Ovary (tissue), 9 donors: Measurements from ENCODE around the gene PPP1R14C. TPM values are rescaled to one million over a fixed set of nuclear protein-coding genes. Genes with fewer than 3 reads are reported as not detected.

Experiments used
- DNase-seq, 5 donors: peaks; one replicate each; pipeline ENCODE4 v3.0.0-alpha.2; 2019 to 2020
- H3K27ac ChIP-seq, 2 donors: fragments of 200-600 bp; one replicate each; pipeline versions ENCODE4 v1.5.1 to v1.8.0; 2019 to 2022
- H3K27me3 ChIP-seq: fragments of 200-600 bp; one replicate; pipeline ENCODE4 v1.8.0; 2022
- H3K36me3 ChIP-seq: fragments of 200-600 bp; sonication (generic); one replicate; pipeline ENCODE4 v1.5.1; 2019
- H3K4me1 ChIP-seq: one replicate; pipeline ENCODE4 v1.8.1; 2013; ENCODE audit warnings: mild to moderate bottlenecking, moderate library complexity; ENCODE audit not compliant: insufficient read depth
- H3K4me3 ChIP-seq: fragments of 200-600 bp; sonication (generic); one replicate; pipeline ENCODE4 v1.5.1; 2017
- H3K9me3 ChIP-seq, 2 donors: fragments of 200-600 bp in 1 of 2; sonication (generic) in 1 of 2; one replicate each; pipeline versions ENCODE4 v1.5.1 to v1.8.1; 2013 to 2019; ENCODE audit warnings: mild to moderate bottlenecking in 1 of 2, moderate library complexity in 1 of 2
- CTCF ChIP-seq, 3 donors: fragments of 450-650 bp in 2 of 3; fragments of 200-600 bp in 1 of 3; IDR thresholded peaks; one replicate each; pipeline versions ENCODE4 v1.5.1 to v1.8.0; 2016 to 2022; ENCODE audit warnings: antibody characterized with exemption in 3 of 3, mild to moderate bottlenecking in 1 of 3
- EP300 ChIP-seq: sonication (generic); formaldehyde crosslinking; IDR thresholded peaks from one replicate; pipeline ENCODE4 v1.6.1; 2017; ENCODE audit warnings: antibody characterized with exemption
- POLR2A ChIP-seq: fragments of 450-650 bp; IDR thresholded peaks from one replicate; pipeline ENCODE4 v1.6.1; 2017; ENCODE audit warnings: antibody characterized with exemption, mild to moderate bottlenecking, moderate library complexity
- WGBS, 3 donors: extraction: QIAGEN DNeasy Blood & Tissue Kit in 1 of 3; methylation state at CpG; one replicate each; pipeline versions ENCODE4 v1.1.5 to v1.1.7; 2013 to 2017; 5-methylcytosine and 5-hydroxymethylcytosine counted together
- intact Hi-C, 4 donors: fragments of 100-400 bp; cut with DNase I; formaldehyde crosslinking; loops; one replicate each; pipeline versions ENCODE4 v1.11.0 to v1.15.1; 2022 to 2023
- polyA plus RNA-seq, 2 donors: library from polyadenylated mRNA; stranded (reverse); fragments of 200-250 nt in 1 of 2; fragments of 350-450 nt in 1 of 2; fragmentation: Illumina TruSeq in 1 of 2; extraction: RNeasy Lipid Tissue Mini Kit (QIAGEN cat#74804) in 1 of 2; gene quantifications; one replicate each; pipeline ENCODE4 v1.2.3, GENCODE V29; 2013 to 2014
- total RNA-seq, 7 donors: library from RNA; depleted of rRNA in 2 of 7; stranded (reverse); fragments of >200 nt in 2 of 7; fragmentation: NEBNext Ultra II Directional in 3 of 7; extraction: Animal tissue kit (Norgen Biotek cat#: 25700) in 3 of 7; gene quantifications; one replicate each; pipeline versions ENCODE4 v1.1.0 to v1.2.4, GENCODE V29; 2016 to 2023
- donor health status: DM: no; HTN: no; CAD: no; lungs with moderate emphysema.
- donor health status: DM: no; HTN: no; CAD: no.
- donor health status: Bipolar disorder and iron deficiency.
- donor health status: DM: yes; HTN: yes; CAD: no.
- donor health status: DM: no; HTN: no; CAD: no.
- donor health status: DM: yes; HTN: yes; CAD: no.

Gene PPP1R14C
- total and polyA plus RNA-seq, 9 donors: 0.12 to 8.6 (median 0.40) TPM; not detected in 2

DNA sequence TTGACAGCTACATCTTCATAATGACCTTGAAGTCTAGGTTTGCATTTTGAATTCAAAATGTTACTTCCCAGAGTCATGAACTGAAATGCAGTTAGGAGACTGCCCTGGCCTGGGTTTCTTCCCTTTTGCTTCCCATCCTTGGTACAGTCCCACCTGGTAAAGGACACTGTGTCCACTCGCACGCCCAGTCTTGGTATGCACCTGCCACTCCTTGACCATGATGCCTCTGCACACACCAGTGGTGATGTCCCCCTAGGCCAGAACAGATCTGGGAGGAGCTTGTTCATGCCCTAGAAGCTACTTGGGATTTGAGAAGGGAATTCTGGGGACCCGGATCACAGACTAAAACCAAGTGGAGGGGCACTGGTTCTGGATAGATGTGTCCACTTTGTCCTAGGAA, 3.6 kb downstream of the PPP1R14C start:
- intact Hi-C loops: no loop called here
- Histone ChIP-seq H3K36me3 (no peaks in the 10 kb centered on the region), H3K4me1 (peaks cover 6% of the 10 kb centered on the region), H3K27me3 (no peaks in the 10 kb centered on the region), H3K9me3 (no peaks in the 10 kb centered on the region), H3K4me3 (no peak overlapping the region), H3K27ac (no peak overlapping the region)
- 89 to 92% (median 89%) methylated on average over 3 of the region's 3 CpGs for WGBS, 3 donors
- DNase-seq: no peak
- TF ChIP-seq CTCF (IDR thresholded peaks at IDR 0.05) (no peak), EP300 (no peak)

DNA sequence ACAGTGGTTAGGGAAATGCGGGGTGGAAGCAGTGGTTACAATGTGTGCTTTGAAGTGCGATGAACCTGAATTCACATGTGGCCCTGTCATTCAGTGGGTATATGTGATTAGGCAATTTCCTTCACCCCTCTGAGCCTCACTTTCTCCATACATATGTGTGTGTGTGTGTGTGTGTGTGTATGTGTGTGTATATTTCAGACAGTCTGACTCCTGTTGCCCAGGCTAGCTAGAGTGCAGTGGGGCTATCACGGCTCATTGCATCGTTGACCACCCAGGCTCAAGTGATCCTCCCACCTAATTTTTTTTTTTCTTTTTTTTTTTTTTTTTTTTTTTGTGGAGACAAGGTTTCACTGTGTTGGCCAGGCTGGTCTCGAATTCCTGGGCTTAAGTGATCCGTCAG, 6.3 kb downstream of the PPP1R14C start:
- intact Hi-C loops: no loop called here
- 66 to 78% (median 71%) methylated on average over 6 of the region's 6 CpGs for WGBS, 3 donors
- H3K36me3 ChIP-seq: no peaks in the 10 kb centered on the region
- no peaks in the 10 kb centered on the region for H3K9me3 ChIP-seq
- H3K4me1 ChIP-seq: no peaks in the 10 kb centered on the region
- H3K4me3 ChIP-seq: no peak overlapping the region
- no peak for DNase-seq
- TF ChIP-seq CTCF (IDR thresholded peaks at IDR 0.05) (no peak), EP300 (no peak), POLR2A (no peak)
- H3K27ac ChIP-seq: no peak overlapping the region
- no peaks in the 10 kb centered on the region for H3K27me3 ChIP-seq

DNA sequence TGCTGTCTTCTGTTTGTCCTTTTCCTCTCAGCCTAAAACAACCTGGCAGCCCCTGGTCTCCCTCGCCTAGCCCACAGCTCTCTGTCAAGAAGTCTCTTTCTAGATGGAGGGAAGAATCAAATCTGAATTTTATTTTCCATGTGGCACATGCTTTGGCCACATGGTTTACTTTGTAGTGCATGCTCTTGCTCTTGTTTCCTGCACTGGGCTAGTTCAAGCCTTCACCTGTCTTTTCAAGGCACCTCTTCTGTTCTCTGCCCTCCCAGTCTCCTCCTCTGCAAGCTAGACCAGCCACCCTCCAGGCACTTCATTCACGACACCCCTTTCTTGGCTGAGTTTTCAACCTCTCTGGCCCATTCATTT, 7.6 kb downstream of the PPP1R14C start:
- no peaks in the 10 kb centered on the region for H3K9me3 ChIP-seq
- H3K27me3 ChIP-seq: no peaks in the 10 kb centered on the region
- intact Hi-C loops: no loop called here
- H3K4me3 ChIP-seq: no peak overlapping the region
- no peak for DNase-seq
- no peak overlapping the region for H3K27ac ChIP-seq
- no peaks in the 10 kb centered on the region for H3K4me1 ChIP-seq
- 70 to 78% (median 78%) methylated on average over 2 of the region's 2 CpGs for WGBS, 3 donors
- no peak for TF ChIP-seq CTCF (IDR thresholded peaks at IDR 0.05)
- TF ChIP-seq POLR2A: no peak
- TF ChIP-seq EP300: no peak
- H3K36me3 ChIP-seq: no peaks in the 10 kb centered on the region

DNA sequence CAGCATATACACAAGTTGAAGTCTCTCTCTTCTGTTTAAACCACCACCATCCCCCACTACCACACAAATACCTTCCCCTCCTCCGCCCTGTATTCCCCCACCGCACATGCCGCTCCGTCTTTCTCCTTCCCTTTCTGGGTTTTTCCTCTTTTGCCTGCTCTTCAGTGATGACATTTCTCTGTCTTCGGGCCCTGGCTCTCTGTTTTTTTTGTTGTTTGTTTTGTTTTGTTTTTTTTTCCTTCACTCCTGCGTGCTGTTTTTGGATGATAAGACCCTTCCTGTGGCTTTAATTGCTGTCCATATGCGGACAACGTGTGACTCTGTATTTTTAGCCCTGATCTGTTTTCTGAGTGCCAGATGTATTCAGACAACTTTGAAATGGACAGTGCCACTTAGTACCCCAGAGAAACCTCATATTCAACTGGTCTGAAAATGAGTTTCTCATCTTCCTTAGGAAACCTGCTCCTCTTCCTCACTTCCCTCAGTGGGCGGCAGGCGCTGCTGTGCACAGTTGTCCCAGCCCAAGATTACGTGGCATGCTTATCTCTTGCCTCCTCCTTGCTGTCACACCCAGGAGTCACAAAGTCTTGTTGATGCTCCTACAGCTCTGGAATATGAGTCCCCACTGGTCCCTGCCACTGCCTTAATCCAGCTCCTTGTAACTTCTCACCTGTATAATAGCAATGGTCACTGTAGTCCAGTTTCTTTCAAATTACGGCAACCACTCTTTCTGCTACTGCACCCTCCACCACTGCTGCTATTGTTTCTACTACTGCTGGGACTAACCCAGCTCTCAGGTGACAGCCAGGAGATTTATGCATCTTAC, 8.2 kb downstream of the PPP1R14C start:
- WGBS, 3 donors: 35 to 42% (median 38%) methylated on average over 12 of the region's 12 CpGs
- intact Hi-C loops: no loop called here
- no peaks in the 10 kb centered on the region for H3K27me3 ChIP-seq
- H3K9me3 ChIP-seq: no peaks in the 10 kb centered on the region
- H3K27ac ChIP-seq: no peak overlapping the region
- no peak overlapping the region for H3K4me3 ChIP-seq
- DNase-seq: no peak
- TF ChIP-seq POLR2A: no peak
- no peak for TF ChIP-seq CTCF (IDR thresholded peaks at IDR 0.05)
- TF ChIP-seq EP300: no peak
- no peaks in the 10 kb centered on the region for H3K36me3 ChIP-seq
- no peaks in the 10 kb centered on the region for H3K4me1 ChIP-seq
